Endometrial microvascular endothelial cells (primary cell): ENCODE measurements around the gene HOXB9. TPM values are rescaled to one million over a fixed set of nuclear protein-coding genes. Genes with fewer than 3 reads are reported as not detected.

Experiments used
- in situ Hi-C: cut with HindIII; loops from 2 replicates; pipeline ENCODE4 v1.10.0; 2017; ENCODE audit warnings: low sequenced_read_pairs, low pct_unique_long_range_greater_than_20kb; ENCODE audit errors: inconsistent ontology term
- total RNA-seq: library from RNA; depleted of rRNA; stranded (reverse); fragments of >200 nt; gene quantifications from one replicate; pipeline ENCODE4 v1.2.3, GENCODE V29; 2015; ENCODE audit errors: inconsistent ontology term

The HOXB9 gene
- total RNA-seq, 1 donor from 2014 or later: 6.8 TPM

DNA sequence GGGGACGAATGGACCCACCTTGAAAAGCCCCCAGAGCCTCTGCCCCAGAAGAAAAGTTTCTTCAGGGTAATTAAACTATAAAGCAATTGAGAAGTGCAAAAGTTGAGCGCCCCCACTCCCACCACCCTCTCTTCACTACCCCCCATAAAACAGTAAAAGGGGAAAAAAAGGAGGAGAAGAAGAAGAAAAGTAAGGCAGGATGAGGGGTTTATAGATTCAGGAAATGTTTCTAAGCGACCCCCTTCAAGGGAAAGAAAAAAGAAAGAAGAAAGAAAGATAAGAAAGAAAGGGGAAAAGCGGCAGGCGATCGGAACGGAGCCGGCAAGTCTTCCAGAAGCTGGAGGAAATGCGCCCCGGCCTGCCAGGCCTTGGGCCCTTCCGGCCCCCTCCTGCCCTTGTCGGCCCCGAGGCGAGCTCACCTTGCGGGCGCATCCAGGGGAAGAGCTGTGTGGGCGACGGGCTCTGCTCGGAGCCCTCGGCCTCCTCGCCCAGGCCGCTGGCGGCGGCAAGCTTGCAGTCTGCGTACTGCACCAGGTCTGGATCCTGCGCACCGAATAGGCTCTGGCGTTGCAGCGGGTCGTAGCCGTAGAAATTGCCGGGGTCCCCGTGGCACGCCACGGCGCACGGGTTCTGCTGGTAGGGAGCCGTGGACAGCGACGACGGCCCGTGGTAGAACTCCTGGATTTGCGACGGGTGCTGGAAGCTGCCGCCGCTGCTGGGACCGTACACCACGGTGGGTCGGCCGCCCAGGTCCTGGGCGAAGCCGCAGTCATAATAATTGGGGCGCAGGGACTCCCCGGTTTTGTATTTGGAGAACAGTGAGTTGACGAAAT, 12.1 kb downstream of the HOXB9 start:
- in situ Hi-C loops: no loop called here

DNA sequence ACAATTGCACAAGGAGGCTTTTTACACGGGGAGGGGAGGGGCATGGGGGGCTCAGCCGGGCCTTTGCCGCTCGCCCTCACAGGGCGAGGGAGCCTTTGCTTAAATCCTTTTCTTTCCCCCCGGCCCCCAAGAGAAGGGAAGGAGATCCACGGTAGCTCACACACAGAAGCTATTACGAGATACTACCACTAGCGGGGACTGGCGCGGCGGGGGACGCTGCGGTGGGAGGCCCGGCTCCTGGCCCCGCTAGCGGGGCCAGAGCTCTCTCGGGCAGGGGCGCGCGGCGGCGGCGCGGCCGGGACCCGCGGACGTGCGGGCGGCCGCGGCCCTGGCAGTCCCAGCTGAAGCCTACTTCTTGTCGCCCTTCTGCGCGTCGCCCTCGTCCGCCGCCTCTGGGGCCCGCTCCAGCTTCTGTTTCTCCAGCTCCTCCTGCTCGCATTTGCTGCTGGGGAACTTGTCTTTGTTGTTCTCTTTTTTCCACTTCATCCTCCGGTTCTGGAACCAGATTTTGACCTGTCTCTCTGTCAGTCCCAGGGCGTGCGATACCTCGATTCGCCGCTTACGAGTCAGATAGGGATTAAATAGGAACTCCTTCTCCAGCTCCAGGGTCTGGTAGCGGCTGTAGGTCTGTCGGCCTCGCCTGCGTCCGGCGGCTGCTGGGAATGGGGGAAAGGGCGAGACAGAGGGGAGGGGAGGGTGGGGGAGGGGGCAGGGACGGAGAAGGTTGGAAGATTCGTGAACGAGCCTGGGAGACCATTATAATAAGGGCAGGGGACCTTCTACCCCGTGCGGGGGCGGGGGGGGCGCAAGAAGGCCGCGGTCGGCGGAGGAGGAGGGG, 13.1 kb downstream of the HOXB9 start:
- in situ Hi-C loops: no loop called here

DNA sequence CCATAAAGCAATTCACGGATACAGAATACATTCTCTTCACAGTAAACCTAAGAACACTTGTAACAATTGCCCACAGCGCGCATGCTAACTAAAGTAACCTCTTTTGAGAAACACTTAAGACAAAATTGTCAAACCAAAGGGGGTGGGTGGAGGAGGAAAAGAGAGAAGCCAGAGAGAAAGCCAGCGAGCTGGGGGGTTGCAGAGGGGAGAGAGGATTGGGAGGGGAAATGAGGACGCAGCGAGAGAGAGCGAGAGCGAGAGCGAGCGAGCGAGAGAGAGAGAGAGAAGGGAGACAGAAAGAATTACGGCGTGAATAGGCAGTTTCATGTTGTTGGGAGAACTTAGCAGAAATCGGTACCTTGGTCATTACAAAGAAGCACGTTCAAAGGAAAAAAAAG, 13.7 kb downstream of the HOXB9 start:
- in situ Hi-C loops: no loop called here

DNA sequence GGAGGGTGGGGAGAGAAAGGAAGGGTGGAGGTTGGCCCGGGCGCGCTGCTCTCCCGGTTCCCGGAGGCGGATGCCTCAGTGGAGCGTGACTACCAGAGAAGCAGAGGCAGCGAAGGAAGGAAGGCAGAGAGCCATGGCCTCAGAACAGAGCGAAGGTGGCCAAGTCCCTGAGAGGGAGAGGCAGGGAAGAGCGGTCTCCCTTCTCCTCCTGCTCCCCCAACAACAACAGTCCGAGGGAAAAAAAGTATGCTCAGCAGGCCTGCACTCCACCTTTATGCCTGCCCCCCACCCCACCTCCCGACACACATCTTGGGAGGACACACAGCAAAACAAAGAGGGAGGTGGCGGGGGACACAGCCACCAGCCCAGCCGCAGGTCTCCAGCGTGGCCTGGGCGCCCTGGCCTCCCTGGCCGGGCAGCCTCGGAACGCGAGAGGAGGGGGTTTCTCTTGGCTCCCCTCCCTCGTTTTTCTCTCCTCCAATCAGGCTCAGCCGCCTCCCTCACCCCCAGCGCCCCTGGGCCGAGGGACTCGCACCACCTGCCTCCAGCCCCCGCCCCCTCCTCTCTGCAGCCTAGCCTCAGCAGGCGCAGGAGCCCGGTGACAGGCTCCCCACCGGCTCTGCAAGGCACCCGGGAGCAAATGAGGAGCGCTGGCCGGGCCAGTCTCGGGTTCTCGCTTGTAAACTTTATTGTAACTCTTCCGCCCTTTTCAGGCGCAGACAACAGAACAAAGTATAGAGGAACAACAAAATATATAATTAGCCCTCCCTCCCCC, 14.3 kb downstream of the HOXB9 start:
- in situ Hi-C loops: no loop called here

DNA sequence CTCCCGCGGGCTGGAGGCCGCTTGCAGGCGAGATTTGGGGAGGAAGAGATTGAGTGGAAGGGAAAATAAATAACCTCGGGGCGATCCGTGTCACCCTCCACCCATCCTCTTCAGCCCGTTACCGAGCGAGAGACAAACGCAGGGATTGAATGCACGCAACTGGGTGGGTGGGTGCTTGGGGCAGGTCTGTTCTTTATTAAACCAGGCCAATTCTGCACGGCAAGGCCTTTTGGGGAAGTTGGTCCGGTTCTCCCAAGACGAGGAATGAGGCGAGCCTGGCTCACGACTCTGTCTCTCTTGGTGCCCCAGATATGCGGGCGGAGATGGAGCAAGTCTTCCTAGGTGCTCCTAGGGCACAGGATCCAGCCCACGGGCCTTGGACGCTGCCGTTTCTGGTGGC, 14.9 kb downstream of the HOXB9 start:
- in situ Hi-C loops: no loop called here

DNA sequence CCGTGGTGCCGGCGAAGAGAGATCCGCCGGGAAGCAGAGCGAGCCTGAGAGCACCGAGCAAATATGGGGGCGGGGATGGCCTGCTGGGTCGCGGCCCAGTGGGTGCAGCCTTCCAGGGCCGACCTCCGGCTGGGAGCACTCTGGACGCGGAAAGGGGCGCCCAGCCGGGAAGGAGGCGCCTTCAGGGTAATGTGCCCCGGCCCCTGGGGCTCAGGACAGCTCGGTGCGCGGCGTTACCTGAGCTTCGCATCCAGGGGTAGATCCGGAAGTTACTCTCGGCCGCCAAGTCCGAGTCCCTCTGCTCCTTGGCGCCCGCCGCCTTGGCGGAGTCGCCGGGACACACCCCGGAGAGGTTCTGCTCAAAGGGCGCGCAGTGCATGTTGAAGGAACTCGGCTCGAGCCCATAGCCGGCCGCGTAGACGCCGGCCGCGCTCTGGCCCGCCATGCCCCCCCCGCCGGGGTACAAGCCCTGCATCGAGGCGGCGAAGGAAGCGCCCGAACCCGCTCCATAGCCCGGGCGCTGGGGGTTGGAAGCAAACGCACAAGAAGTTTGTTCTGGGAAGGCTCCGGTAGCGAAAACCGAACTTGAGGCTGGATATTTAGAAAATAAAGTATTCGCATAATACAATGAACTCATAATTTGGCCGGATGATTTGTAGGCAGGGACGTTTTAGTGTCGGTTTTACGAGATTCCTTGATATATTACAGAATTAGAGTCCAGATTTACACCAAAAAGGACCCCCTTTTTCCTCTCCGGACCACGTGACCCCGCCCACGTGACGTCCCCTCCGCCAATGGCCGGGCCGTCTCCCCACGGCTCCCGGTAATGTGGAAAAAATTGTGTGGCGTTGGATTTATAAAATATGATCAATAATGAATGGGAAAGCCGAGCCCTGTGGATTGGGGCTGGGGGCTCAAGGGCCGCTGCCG, 15.6 kb downstream of the HOXB9 start, which contains the start of gene HOXB7:
TSS of gene HOXB7 (minus strand) at position 736 of the 930 bp plus-strand sequence. CDS start at position 637, 99 bp downstream.
- in situ Hi-C loops: no loop called here

DNA sequence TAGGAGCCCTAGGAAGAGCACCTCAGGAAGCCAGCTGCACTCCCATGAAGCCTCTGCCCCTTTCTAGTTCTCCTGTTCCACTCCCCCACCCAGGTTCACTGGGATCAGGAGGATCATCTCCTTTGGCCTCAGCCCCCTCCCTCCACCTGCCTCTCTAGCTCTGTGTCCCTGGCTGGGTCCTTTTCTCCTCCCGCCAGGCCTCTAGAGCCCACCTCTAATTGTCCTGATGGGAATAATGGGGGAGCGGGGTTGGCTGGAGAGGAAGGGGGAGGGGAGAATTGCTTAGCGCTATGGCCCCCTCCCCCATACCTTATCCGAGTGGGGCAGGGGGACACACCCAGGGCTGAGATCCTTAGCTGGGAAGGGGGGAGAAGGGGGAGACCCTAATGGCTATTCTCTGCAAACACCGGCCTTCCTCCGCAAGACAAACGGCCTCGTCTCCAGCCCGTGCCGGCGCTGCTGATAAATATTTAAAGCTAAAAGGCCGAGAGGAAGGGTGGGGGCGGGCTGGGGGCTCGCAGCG, 16.3 kb downstream of the HOXB9 start:
- in situ Hi-C loops: no loop called here

DNA sequence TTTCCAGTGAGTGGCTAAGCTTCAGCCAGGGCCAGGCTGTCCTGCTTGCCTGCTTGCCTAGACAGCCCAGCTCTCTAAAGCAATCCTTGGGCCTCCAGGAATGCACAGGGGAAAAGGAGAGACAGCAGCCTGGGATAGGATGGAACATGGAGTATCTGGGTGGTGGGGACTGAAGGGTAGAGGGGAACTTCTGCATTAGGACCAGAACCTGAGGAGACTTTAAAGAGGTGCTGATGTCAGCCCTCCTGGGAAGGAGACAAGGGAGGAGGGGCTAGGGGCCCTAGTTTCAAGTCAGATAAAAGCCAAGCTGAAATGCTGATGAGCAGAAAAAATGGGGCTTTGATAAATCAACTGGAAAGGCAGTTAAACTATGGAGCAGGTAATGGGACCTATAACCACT, 17.1 kb downstream of the HOXB9 start:
- in situ Hi-C loops: no loop called here

DNA sequence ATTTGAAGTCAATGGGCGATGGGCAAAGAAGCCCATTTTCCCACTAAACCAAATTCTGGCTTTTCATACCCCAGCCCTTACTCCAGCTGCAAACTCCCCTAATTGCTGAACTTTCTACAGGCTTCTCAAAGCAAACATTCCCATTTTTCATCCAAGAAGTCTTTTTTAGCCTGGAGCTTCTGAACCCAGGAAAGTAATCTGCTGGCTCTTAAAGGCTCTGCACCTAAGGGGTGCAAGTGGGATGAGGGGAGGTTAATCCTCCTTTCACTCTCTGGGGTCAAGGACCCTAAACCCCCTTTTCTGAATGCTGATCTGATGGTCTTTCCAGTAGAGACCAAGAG, 17.7 kb downstream of the HOXB9 start:
- in situ Hi-C loops: no loop called here

DNA sequence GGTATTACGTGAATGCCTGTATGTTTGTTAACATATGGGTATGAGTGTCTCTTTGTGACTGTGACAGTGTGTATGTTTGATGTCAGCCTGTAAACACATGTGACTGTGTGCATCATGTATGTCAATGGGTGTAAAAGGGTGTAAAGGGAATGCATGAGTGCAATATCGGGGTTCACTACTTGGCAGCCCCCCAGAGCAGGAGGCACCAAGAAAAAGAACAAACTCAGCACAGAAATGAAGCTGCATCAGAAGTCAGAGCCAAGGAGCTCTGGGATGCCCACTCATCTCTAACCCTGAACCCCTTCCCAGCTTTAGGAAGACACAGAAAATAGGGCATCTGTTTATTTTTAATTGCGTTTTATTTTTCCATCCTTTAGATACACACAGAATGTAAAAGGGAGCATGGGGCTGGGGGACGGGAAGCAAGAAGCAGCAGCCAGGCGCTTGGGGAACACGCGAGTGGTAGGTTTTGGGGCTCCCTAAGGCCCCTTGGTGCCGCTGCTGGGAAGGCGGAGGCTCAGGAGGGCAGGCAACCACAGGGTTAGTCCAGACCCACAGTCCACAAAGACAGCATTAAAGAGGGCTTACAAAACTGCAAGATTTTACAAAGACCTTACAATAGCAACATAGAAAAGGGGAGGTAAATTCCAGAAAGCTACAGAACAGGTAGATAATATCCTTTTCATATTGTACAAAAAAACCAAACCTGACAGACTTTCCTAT, 19.1 kb downstream of the HOXB9 start:
- in situ Hi-C loops: no loop called here

DNA sequence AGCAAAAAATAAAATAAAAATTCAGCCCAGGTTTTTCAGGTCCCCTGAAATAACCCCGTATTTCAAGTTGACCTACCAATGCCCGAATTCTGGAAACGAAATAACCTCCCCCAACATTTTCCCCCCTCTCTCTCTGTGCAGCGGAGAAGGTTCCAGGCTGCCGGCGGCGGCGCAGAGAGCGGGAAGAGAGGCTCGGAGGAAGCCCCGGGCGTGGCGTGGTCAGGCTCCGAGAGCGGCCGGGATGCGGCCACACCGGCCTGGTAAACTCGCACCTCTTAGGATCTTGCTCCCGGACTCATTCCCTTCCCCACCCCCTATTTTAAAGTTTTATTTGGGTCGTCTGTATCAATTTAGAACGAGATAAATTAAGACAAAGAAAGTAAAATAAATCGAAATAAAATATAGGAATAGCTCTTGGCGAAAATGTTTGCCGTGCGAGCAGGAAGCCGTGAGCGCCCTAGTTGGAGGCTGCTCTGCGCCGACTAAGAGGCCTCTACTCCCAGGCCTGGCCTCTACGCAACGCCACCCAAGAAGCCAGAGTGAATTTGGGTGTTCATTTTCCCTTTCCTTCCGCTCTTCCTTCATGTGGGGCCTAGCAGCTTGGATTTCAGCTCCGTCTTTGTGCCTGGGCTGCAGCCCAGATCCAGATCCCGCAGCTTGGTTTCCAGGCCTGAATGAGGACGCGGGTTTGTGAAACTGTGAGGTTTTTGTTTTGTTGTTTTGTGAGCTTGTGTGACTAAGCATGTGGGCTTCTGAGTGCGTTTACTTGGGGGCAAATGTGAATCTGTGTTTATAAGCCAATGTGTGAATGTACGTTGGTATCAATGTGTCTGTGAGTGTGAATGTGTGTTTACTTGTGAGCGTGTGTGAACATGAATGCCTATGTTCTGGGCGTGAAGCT, 19.9 kb downstream of the HOXB9 start:
- in situ Hi-C loops: no loop called here

DNA sequence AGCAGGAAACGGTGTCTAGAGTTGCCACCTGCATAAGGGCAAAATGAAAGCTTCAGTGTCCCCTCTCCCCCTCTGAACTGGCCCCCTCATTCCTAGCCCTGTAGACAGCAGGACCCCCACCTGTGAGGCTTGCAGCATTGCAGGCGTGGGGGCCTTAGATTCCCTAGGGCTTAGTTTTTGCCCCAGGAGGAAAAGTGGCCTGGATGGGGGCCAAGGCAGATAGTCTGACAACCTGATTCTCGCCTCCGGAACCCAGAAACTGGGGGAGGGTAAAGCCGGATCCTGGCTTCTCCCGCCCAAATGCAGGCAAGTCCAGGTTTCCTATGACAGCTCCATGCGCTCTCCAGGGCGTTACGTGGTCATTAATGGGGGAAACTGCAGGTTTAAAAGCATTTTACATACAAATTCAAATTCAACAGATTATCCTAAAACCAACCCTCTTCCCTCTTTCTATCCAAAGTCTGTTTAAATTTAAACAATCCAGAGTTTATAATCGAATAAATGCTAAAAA, 20.7 kb downstream of the HOXB9 start:
- in situ Hi-C loops: no loop called here

DNA sequence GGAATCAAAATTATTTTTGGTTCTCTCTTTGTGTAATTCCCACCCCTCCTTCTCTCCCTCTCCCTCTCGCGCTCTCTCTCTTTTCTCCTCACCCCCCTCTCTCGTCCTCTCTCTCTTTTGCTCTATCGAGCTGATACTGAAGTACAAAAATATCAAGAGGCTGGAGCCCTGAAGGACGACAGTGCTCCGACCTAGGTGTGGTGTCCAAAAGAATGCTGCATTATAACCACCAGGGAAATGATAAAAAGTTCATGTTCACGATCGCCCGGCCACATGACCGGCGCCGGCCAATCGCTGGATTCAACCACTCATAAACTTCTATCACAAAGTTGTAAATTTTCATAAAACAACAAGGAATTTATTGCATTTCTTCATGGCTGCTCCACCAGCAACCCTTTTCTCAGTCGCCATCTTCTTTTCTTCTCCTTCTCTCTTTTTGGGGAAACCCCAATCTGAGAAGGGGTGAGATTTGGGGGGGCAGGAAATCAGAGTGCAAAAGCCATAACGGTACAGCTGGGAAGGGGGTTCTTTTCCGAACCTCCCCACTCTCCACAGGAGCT, 21.3 kb downstream of the HOXB9 start, which contains the start of gene HOXB6:
TSS of gene HOXB6 (minus strand) at position 217 of the 560 bp plus-strand sequence. CDS start 6,836 bp downstream, outside the sequence.
- in situ Hi-C loops: no loop called here

DNA sequence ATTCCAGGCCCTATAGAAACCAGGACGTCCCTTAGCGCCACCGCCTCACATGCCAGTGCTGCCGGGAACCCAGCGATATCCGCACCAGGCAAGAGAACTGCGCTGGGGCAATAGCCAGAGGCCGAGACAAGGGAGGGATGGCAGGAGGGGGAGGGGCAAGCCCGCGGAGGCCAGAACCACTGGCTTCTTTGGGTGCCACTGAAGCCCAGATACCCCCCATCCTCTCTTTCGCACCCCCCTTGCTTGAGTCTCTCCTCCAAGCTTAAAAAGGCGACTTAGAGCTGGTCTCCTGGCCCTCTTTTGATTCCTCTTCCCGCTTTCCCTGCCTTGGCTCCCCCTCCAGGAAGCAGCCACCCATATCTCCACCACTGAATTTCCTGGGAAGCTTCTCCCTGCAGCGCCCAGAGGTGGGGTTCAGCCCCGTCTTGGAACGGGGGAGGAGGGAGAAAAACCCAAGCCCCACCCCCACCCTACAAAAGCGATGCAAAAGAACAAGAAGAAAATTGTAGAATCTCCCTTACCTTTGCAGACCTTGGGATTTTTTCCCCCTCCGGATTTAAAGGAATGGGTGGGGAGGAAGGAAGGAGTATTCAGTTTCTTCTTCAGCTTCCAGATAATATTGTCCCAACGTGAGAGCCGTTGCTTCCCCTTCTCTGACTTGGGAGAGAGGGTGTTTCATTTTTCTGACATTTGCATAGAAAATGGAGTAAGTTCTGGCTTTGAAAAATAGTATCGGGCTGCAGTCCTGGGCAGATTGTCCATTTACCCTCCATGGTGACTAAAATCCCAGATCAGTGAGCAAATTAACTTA, 22.0 kb downstream of the HOXB9 start:
- in situ Hi-C loops: no loop called here
